HFFc6 (cell line): ENCODE data around the gene ITGB3BP. TPM values are rescaled to one million over a fixed set of nuclear protein-coding genes. Genes with fewer than 3 reads are reported as not detected.

Experiments used
- DNase-seq: peaks from one replicate; pipeline ENCODE4 v3.0.0-alpha.2; 2018
- H3K27ac Mint-ChIP-seq: 2 replicates; pipeline ENCODE4 v1.8.0; 2020; ENCODE audit warnings: mild to moderate bottlenecking, mixed read lengths
- H3K27me3 Mint-ChIP-seq: 2 replicates; pipeline ENCODE4 v1.8.0; 2021; ENCODE audit warnings: mild to moderate bottlenecking, moderate library complexity, mixed read lengths; ENCODE audit not compliant: insufficient read depth
- H3K36me3 Mint-ChIP-seq: 2 replicates; pipeline ENCODE4 v1.8.0; 2021; ENCODE audit warnings: low read depth, mixed read lengths
- H3K4me1 Mint-ChIP-seq: 2 replicates; pipeline ENCODE4 v1.8.0; 2020; ENCODE audit warnings: low read depth, mixed read lengths
- H3K4me3 Mint-ChIP-seq: 2 replicates; pipeline ENCODE4 v1.8.0; 2020; ENCODE audit warnings: mild to moderate bottlenecking, moderate library complexity, mixed read lengths
- H3K9me3 Mint-ChIP-seq: 2 replicates; pipeline ENCODE4 v1.8.0; 2020; ENCODE audit warnings: mild to moderate bottlenecking, mixed read lengths
- total RNA-seq, 6 experiments: library from RNA; stranded (reverse); fragmentation: NEBNext Ultra II Directional; extraction: Animal tissue kit (Norgen Biotek cat#: 25700); gene quantifications; 2 replicates in 1 of 6; 3 replicates in 5 of 6; pipeline ENCODE4 v1.2.3, GENCODE V29; 2021
- TF ChIP-seq, protein P1 (sequence below): fragments of 200-600 bp; sonication (generic); IDR thresholded peaks from 2 replicates; pipeline ENCODE4 v1.5.0; 2021; ENCODE audit warnings: antibody characterized with exemption, mild to moderate bottlenecking

Gene ITGB3BP
- total RNA-seq, 6 experiments from 2014 or later, result 16.7 to 25.1 (median 22.3) TPM

DNA sequence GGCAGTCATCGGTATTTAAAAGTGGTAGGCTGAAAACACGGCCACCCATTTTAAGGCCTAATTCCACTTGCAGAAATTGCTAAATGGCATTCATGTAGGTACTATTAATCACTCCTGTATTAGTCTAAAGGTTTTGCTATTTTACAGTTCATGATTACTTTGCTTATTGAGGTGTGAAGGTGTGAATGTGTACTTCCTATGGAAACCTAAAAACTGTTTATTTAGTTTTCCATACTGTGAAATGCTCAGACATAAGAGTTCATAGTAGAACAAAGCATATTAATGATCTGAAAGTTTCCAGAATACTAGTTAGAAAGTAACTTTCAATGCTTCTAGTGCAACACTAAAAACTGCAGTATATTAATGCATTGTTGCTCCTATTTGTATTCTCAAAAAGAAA lies 69.8 kb downstream of the ITGB3BP start:
- Mint-ChIP-seq H3K36me3 (peaks cover 3% of the 10 kb centered on the region; the same call in 1 of the 2 replicates), H3K4me3 (no peak overlapping the region), H3K27ac (no peak overlapping the region), H3K4me1 (peaks cover 15% of the 10 kb centered on the region), H3K9me3 (no peaks in the 10 kb centered on the region), H3K27me3 (no peaks in the 10 kb centered on the region)
- TF ChIP-seq, protein P1, sequence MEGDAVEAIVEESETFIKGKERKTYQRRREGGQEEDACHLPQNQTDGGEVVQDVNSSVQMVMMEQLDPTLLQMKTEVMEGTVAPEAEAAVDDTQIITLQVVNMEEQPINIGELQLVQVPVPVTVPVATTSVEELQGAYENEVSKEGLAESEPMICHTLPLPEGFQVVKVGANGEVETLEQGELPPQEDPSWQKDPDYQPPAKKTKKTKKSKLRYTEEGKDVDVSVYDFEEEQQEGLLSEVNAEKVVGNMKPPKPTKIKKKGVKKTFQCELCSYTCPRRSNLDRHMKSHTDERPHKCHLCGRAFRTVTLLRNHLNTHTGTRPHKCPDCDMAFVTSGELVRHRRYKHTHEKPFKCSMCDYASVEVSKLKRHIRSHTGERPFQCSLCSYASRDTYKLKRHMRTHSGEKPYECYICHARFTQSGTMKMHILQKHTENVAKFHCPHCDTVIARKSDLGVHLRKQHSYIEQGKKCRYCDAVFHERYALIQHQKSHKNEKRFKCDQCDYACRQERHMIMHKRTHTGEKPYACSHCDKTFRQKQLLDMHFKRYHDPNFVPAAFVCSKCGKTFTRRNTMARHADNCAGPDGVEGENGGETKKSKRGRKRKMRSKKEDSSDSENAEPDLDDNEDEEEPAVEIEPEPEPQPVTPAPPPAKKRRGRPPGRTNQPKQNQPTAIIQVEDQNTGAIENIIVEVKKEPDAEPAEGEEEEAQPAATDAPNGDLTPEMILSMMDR, result no peak
- no peak for DNase-seq

GRCh38 chr1:63450416-63450815 lies 72.6 kb downstream of the ITGB3BP start:
- Mint-ChIP-seq H3K27ac (no peak overlapping the region; the same call in 1 of the 2 replicates), H3K27me3 (no peaks in the 10 kb centered on the region), H3K9me3 (no peaks in the 10 kb centered on the region), H3K36me3 (no peaks in the 10 kb centered on the region), H3K4me1 (peaks cover 15% of the 10 kb centered on the region), H3K4me3 (no peak overlapping the region)
- TF ChIP-seq, protein P1, result no peak
- DNase-seq, result no peak

GRCh38 chr1:63448731-63449246 lies 74.2 kb downstream of the ITGB3BP start:
- TF ChIP-seq, protein P1, result no peak
- peaks cover 20% of the 10 kb centered on the region for H3K4me1 Mint-ChIP-seq
- no peaks in the 10 kb centered on the region for H3K9me3 Mint-ChIP-seq
- no peak overlapping the region for H3K4me3 Mint-ChIP-seq
- H3K27ac Mint-ChIP-seq, result no peak overlapping the region
- H3K27me3 Mint-ChIP-seq, result no peaks in the 10 kb centered on the region
- no peaks in the 10 kb centered on the region for H3K36me3 Mint-ChIP-seq
- peak; percentile 22 for DNase-seq

GRCh38 chr1:63442141-63442475 lies 80.9 kb downstream of the ITGB3BP start:
- Mint-ChIP-seq H3K27ac (no peak overlapping the region; the same call in 1 of the 2 replicates), H3K27me3 (no peaks in the 10 kb centered on the region), H3K4me1 (peaks cover 16% of the 10 kb centered on the region), H3K4me3 (no peak overlapping the region), H3K36me3 (no peaks in the 10 kb centered on the region), H3K9me3 (no peaks in the 10 kb centered on the region)
- TF ChIP-seq, protein P1, result no peak
- peak; percentile 32 for DNase-seq

- DNase-seq, result no peak
- Mint-ChIP-seq H3K27me3 (no peaks in the 10 kb centered on the region), H3K36me3 (peaks cover 8% of the 10 kb centered on the region), H3K4me1 (no peaks in the 10 kb centered on the region), H3K4me3 (no peak overlapping the region), H3K27ac (no peak overlapping the region), H3K9me3 (no peaks in the 10 kb centered on the region)
- TF ChIP-seq, protein P1, result no peak
These were observed 87.9 kb downstream of the ITGB3BP start for GRCh38 chr1:63435161-63435560.

GRCh38 chr1:63429281-63429680 lies 93.7 kb downstream of the ITGB3BP start:
- Mint-ChIP-seq H3K27me3 (no peaks in the 10 kb centered on the region), H3K9me3 (no peaks in the 10 kb centered on the region), H3K4me1 (no peaks in the 10 kb centered on the region), H3K27ac (no peak overlapping the region), H3K4me3 (no peak overlapping the region), H3K36me3 (peaks cover 17% of the 10 kb centered on the region)
- no peak for DNase-seq
- TF ChIP-seq, protein P1, result no peak
